ENCODE results near the gene PROM1. TPM values are rescaled to one million over a fixed set of nuclear protein-coding genes. Genes with fewer than 3 reads are reported as not detected.
A peak's percentile ranks its signal among the peaks of the same experiment; 100 is the strongest.

PROM1 gene
- total RNA-seq, 1 experiment from 2014 or later, result not detected

DNA sequence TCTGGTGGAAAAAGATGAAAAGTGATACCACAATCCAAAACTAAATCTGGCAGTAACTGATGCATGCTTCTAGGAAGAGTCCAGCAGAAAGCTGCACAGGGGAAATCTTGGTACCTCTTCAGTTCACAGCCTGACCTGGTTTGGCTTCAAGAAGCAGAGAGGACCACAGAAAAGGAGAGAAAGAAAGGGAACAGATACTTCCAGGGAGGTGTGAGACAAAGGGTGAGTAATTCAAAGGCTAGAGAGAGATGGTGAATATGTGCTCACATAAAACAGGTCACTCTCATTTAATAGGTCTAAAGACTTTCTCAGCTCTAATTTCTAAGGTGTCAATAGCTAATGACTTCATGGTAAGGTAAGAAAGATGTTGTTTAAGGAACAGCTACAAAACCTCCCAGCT is 132.0 kb downstream of the PROM1 start:
- no peak for DNase-seq (ENCODE audit: low read depth)

- no peak for DNase-seq (ENCODE audit: low read depth)
These were observed 135.0 kb downstream of the PROM1 start for GRCh38 chr4:15948826-15949225.

DNA sequence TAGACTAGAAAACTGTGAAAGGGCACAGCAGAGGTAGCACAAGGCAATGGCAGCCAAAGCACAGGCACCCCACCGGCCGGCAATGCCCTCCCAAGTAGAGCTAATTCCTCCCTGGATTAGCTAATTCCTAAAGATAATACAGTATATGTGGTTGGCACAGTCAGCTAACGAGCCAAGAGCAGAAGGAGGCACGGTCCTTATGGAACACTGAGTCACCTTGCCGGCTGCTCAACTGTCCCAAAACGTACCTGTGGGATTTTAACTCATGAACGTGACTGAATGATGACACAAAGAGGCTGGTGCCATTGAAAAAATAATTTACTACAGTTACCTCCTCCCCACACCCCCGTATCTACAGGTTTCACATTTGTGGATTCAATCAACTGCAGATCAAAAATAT is 136.1 kb downstream of the PROM1 start:
- no peak for DNase-seq (ENCODE audit: low read depth)

DNA sequence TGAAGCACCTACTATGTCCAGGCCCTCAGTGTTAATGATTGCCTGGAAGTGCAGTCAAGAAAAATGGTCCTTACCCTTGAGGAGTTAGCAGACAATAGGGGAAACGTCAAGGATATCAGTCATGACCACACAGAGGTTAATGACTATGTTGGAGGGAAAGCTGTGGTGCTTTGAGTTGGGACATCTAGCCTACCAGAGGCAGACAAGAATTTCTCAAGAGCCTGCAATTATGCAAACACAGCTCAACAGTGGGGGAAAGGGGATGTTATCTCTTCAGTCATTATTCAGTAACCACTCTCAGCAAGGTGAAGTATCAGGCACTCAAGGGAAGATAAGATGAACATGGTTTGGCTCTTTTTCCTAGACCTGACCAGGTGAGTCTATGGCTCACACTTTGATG is 138.3 kb downstream of the PROM1 start:
- DNase-seq (ENCODE audit: low read depth), result no peak

GRCh38 chr4:15944895-15945294 is 138.9 kb downstream of the PROM1 start:
- no peak for DNase-seq (ENCODE audit: low read depth)

DNA sequence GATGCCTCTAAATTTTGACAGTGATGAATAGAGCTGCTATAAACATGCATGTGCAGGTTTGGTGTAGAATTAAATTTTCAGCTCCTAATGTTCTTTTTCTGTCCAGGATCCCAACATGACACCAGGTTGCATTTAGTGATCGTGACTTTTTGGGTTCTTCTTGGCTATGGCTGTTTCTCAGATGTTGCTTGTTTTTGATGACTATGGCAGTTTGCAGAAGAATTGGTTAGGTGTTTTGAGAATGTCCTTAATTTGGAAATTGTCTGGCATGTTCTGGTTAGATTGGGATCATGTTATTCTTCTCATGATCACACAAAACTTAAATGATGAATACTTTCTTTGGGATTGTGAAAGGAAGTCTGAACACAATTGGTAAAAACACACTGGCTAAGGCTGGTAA is 141.5 kb downstream of the PROM1 start:
- DNase-seq (ENCODE audit: low read depth), result no peak

- no peak for DNase-seq (ENCODE audit: low read depth)
These were observed 145.2 kb downstream of the PROM1 start, which contains the start of gene FGFBP1 for GRCh38 chr4:15938640-15939039. FGFBP1 (minus strand) TSS chr4:15938740; CDS start chr4:15936632, 2,108 bp downstream.

DNA sequence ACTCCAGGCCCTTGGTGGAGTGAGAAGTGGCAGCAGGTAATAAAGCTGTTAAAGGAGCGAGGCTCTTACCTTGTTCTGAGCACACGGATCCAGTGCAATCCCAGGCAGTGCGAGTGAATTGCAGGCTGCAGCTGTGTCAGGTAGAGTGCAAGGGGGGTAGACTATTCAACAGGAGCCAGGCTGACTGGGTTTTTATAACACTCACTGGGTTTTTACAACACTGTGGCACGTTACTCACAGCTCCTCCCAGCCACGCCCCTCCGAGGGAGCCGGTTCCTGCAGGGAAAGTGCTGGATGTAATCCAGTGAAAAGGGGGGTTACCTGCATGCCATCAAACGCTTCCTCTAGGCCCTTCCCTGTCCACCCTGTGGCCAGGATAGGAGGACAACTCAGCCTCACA is 145.6 kb downstream of the PROM1 start:
- DNase-seq (ENCODE audit: low read depth), result no peak

DNA sequence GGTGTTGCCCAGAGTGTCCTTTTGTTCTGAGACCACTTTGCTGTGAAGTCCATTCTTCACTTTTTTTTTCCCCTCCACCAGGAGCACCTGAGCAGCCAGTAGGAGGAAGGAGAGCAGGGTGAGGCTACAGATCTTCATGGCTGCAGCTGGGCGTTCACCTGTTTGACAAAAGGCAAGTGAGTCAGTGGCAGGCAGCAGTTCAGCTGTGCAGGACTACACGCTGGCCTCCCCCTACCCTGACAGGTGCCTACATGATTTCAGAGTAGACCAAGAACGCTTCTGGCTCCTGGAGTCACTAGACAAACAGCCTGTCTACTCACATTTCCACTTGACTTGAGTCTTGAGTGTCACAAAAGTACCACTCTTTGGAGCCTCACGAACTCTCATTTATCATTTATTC is 147.3 kb downstream of the PROM1 start:
- DNase-seq (ENCODE audit: low read depth), result no peak

GRCh38 chr4:15935504-15936402 is 148.1 kb downstream of the PROM1 start:
- DNase-seq (ENCODE audit: low read depth), result peak; percentile 51

- no peak for DNase-seq (ENCODE audit: low read depth)
These were observed 149.6 kb downstream of the PROM1 start for GRCh38 chr4:15934259-15934658.

GRCh38 chr4:15931451-15932210 is 152.2 kb downstream of the PROM1 start:
- DNase-seq (ENCODE audit: low read depth), result no peak

DNA sequence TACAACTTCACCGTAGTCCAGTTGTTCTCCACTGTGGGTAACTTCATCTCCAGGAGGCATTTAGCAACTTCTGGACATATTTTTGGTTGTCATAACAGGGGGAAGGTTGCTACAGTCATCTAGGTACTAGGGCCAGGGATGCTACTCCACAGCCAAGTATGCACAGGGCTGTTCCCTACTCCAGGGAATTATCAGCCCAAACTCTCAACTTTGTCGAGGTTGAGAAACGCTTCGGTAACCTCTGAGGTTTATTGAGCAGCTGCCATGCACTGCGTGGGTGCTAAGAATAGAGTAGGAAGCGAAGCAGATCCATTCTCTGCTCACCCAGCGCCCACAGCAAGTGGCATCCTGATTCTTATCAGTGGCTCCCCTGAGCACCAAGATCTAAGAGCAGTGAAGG is 153.5 kb downstream of the PROM1 start:
- DNase-seq (ENCODE audit: low read depth), result peak; percentile 34

DNA sequence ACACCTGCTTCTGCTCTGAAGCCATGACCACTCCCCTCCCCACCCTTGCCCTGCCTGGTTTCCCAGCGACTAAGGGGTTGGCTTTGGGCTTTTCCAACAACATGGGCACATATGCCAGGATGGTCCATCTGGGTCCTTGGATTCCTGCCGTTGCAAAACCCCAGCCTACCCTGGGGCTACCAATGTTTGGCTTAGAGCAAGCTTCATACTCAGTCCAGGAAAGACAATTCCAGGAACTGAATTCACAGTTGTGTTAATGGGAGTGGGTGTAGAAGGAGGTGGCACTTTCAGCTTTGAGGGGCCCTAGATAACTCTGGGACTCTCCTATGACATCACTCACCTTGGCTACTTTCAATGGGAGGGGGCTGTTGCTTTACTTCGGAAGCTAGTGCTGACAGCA is 154.3 kb downstream of the PROM1 start:
- no peak for DNase-seq (ENCODE audit: low read depth)

DNA sequence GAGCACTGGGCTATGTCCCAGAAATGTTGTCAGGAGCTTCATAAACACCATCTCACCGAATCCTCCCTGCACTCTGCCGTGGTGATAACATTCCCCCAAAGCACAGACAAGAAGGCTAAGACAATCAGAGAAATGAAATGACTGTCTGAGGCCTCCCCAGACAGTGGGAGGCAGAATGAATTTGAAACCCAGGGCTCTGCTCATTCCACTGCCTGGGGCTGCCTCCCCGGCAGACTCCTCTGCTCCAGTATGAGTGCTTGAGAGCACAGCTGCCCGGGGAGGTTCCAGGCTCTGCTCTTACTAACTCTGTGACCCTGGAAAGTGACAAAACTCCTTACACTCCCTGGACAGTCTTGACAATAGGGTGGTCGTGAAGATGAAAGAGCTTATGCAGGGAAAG is 154.9 kb downstream of the PROM1 start:
- no peak for DNase-seq (ENCODE audit: low read depth)

GRCh38 chr4:15926486-15926885 is 157.3 kb downstream of the PROM1 start:
- DNase-seq (ENCODE audit: low read depth), result no peak

- no peak for DNase-seq (ENCODE audit: low read depth)
These were observed 158.0 kb downstream of the PROM1 start for GRCh38 chr4:15925830-15926229.

DNA sequence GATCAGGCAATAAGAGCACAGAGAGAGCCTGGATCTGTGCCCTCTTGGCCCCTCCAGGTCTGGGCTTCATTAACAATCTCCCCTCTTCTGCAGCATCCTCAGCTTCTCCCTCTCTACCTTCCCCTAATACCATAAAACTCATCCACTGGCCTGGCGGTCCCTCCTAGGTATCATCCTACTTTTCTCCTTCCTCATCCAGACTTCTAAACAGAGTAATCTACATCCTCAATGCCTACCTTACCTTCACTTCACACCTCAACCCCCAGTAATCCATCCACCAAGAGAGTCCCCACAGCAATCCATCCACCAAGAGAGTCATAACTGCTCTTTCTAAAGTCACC is 162.3 kb downstream of the PROM1 start:
- no peak for DNase-seq (ENCODE audit: low read depth)

GRCh38 chr4:15920723-15921591 is 162.9 kb downstream of the PROM1 start:
- DNase-seq (ENCODE audit: low read depth), result peak; percentile 97

DNA sequence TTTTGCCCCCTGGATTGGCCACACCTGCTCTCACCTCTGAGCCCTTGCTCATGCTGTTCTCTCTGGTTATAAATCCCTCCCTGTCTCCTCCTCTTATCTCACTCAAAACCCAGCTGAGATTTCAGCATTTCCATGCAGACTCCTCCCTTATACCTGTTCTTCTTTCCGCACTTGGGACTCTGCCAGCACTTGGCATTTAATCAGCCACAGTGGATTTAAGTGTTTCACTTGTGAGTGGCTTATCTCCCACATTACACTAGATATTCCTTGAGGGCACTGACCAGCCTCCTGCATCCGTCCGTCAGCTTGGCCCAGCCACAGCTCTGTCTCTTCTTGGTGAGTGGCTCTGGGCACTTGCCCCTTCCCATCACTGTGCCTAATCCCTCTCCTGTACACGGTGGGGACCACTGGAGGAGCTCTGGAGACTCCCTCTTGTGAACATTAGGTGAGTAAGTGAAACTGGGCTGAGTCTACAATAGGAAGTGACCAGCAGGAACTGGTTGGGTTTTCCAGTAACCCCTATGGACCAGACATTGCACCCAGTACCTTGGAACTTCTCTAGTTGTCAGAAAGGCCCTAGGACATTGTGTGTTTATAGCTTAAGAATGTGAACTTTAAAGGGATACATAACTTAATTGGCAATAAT is 165.2 kb downstream of the PROM1 start:
- no peak for DNase-seq (ENCODE audit: low read depth)

Measured in LHCN-M2 (cell line).